ENCODE data around the gene APOC3.

GRCh38 chr11:116832350-116833290 is 2.9 kb downstream of the APOC3 start:
- no peak for TF ChIP-seq EZH2 (IDR thresholded peaks at IDR 0.05; ENCODE audit: borderline replicate concordance, control insufficient read depth, low read depth, low read length)
- TF ChIP-seq SP1 (IDR thresholded peaks at IDR 0.05; ENCODE audit: low read depth, low read length): no peak
- TF ChIP-seq CTCF (IDR thresholded peaks at IDR 0.05 in 2 of 3, conservative IDR thresholded peaks at IDR 0.05 in 1 of 3; ENCODE audit: control insufficient read depth in 2 of 3, extremely low read depth in 1 of 3, insufficient read depth in 1 of 3, low read depth in 3 of 3, low read length in 3 of 3): peak; percentile 1 to 15 (median 14); a peak in 1 of 6 replicates
- no peak for TF ChIP-seq CHD4 (IDR thresholded peaks at IDR 0.05)
